HG03135 (cell line): ENCODE measurements around the gene TMEM107.

Experiments
- ATAC-seq: cut with Tn5 transposase; IDR thresholded peaks from one replicate; pipeline ENCODE4 v1.9.1; 2021; ENCODE audit warnings: mild to moderate bottlenecking, moderate library complexity; ENCODE audit not compliant: unreplicated experiment

The TMEM107 gene

GRCh38 chr17:8162997-8163977 lies 12.9 kb downstream of the TMEM107 start:
- no peak for ATAC-seq

DNA sequence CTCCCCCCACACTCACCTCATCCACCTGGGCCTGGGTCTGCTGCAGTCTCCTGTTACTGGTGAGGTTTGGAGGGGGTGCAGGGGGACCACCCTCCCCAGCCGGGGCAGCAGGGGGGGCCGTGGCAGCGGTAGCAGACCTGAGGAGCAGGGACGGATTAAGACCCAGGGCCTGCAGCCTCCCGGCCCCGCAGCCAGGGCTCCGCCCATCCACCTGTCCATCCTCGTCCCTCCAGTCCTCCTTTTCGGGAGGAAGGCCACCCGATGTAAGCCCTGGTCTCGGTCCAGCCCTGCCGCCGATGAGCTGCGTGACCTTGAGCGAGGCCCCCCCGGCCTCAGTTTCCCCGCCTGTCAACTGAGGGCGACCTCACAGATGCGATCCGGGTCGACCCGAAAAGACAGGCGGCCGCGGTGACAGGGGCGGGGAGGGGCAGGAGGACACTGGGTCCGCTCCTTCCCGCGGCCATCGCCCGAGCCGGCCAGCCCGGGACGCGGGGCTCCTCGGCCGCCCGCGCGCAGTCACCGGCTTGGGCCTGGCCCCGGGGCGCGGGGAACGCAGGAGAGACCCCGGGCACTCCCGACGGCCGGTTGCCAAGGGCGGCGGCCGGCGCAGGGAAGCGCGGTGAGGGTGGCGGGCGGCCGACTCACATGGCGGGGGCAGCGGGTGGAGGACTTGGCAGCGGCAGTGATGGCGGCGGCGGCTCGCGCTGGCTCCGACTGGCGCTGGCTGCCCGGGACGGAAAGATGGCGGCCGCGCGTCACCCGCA lies 13.8 kb downstream of the TMEM107 start, which contains the start of gene VAMP2:
Gene VAMP2, minus strand, starts transcription at position 716 of the 764 bp plus-strand sequence. Its CDS starts 69 bp downstream, at position 647.
- peak; percentile 50 for ATAC-seq

GRCh38 chr17:8161289-8162232 lies 14.6 kb downstream of the TMEM107 start:
- no peak for ATAC-seq

- no peak for ATAC-seq
Observed at GRCh38 chr17:8160741-8161221, 15.4 kb downstream of the TMEM107 start.

DNA sequence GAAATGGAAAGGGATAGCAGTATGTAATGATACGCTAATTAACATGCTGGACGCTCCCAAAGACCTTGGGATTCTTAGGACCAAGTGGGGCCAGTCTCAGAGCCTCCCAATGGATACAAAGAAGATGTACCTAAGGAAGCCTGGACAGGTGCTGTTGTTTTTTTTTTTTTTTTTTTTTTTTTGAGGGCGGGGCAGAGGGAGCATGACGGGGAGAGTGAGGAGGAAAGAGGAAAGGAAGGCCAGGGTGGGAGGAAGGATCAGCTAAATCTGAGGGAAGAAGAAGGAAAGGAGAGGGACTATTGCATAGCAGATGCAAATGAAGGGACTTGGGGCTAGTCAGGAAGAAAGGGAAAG lies 16.0 kb downstream of the TMEM107 start:
- ATAC-seq, result no peak

- no peak for ATAC-seq
Observed at GRCh38 chr17:8159459-8160223, 16.5 kb downstream of the TMEM107 start.

DNA sequence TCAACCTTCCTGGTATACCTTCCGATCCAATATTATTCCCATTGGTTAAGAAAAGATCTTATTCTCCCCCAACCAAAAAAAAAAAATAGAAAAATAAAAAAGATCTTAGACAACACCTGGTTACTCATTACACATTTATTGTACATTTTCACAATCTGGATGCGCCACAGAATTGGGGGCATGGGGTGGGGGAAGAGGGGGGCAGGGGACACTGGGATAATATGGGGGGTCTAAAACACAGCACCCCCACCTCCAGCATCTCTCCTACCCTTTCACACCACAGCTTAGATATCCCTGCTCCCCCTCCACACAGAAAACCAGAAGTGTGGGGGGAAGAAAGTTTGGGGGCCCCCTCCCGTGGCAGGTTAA lies 17.2 kb downstream of the TMEM107 start:
- ATAC-seq, result no peak

- ATAC-seq, result no peak
Observed at GRCh38 chr17:8158267-8159031, 17.7 kb downstream of the TMEM107 start.

- ATAC-seq, result peak; percentile 70
Observed at GRCh38 chr17:8156246-8156992, 19.8 kb downstream of the TMEM107 start.

DNA sequence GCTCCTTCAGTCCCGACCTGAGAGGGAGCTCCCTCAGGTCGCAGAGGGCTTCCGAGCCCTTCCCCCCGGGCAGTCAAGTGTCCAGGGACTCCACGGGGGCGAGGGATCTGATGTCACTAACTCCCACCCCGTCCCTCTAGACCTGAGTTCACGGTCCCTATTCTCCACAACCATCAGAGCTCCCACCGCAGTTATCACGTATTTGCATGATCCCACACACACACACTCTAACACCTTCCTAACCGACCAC lies 20.3 kb downstream of the TMEM107 start:
- ATAC-seq, result peak; percentile 1

DNA sequence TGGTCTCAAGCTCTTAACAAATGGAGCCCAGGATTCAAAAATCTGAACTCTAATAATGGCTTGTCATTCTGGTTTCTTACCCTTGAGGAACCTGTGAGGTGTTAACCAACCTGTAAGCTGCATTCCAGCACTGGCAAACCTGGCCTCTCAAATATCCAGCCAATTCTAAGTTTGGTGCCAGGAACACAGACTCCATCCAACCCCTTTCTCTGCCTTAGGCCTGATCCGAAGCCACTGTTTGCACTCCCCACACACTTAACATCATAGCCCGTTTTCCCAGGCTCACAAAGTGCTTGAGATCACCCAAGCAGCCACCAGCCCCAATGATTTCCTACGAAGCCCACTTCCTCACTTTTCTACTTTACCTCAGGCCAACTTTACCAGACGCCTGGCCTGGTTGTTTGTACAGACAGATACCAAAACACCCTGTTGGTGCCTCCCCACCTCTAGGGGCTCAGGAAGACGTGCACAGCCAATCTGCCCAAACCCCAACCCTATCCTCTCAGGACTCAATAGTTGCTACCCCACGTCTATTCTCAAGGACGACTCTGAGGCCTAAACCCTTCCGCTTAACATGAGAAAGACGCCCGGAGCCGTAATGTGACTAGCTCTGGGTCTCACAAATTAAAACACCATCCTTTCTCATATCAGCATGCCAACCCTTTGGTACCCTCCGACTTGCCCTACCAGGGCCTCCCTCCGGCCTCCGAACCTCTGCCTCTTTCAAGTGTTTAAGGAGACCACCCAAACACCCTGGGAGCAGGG lies 20.8 kb downstream of the TMEM107 start:
- ATAC-seq, result no peak

DNA sequence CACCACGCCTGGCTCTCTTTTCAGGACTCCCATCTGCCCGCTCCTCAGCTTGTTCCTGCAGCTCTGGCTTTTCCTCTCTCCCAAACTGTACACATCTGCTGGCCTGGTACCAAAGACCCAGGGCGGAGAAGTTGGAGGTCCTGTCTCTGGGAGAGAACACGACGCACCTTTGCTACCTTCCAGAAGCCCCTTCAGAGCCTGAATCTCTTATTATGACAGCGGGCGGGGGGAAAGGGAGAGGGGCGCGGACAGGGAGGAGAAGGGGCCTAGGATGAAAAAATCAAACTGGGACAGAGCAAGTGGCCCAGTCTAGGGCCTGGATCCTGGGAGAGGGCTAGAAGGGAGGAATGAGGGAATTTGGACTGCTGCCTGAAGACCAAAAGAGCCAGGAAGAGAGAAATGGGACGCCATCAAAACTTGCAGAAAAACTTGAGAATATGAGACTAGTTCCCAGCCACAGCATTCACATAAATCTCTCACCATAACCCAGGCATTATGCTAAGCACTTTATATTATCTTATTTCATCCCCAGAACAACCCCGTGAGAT lies 21.5 kb downstream of the TMEM107 start:
- no peak for ATAC-seq

- ATAC-seq, result no peak
Observed at GRCh38 chr17:8153957-8154607, 22.1 kb downstream of the TMEM107 start.

- ATAC-seq, result no peak
Observed at GRCh38 chr17:8153525-8153956, 22.6 kb downstream of the TMEM107 start.

DNA sequence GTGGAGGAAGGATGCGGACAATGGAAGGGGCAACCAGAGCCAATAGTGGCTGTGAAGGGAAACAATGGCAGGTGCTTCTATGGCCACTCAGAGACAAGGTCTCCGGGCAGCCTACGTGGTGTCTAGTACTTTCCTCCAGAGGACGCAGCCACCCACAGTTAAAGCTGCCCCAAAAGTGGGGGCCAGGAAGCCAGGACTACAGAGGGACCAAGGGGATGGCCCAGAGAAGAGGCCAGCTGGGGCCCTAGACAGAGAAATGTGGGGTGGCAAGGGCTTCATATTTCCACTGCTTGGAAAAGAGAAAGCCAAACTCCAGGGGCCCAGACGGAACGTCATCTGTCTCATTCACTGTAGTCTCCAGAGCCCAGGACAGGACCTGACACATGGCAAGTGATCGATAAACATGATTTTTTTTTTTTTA lies 23.1 kb downstream of the TMEM107 start:
- no peak for ATAC-seq

DNA sequence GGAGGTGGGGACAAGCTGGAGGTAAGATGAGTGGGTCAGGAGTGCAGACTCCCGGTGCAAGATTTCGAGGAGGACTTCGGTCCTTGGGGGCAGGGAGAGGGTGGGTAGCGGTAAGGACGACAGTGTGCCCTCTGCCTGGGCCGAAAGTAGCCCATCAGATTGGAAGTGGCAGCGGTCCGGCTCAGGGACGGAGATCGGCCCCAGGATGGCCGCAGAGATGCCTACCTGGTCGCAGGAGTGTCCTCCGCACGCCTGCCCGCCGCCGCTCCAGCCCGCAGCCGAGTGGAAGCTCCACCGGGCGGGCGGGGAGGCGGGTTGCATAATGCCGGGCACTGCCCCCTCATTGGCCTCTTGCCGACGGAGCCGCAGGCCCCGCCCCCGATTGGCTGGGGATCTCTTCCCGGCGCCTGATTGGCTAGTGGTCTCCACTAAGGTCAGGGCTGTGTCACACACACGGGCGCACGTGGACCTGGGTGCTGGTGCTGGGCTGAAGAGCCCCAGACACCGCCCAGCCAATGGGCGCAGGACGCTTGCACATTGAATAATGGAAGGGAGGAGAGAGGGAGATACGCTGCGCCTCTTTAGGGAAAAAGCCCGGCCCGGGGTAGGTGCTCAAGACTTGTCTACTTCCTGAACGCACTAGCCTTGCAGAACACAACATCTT lies 23.9 kb downstream of the TMEM107 start, which contains the start of gene PER1:
Gene PER1, minus strand, starts transcription at position 293 of the 664 bp plus-strand sequence. CDS start 1,698 bp downstream, outside the sequence.
- ATAC-seq, result no peak
